Erythroblast (primary cell): ENCODE data around the gene NFATC1.

Source experiments
- GATA1 ChIP-seq: IDR thresholded peaks from 2 replicates; pipeline ENCODE4 v1.6.1; 2011; ENCODE audit warnings: low read depth, mild to moderate bottlenecking, control low read depth, low read length, moderate library complexity
- POLR2A ChIP-seq: IDR thresholded peaks from 2 replicates; pipeline ENCODE4 v1.6.1; 2011; ENCODE audit warnings: mild to moderate bottlenecking, low read length

DNA sequence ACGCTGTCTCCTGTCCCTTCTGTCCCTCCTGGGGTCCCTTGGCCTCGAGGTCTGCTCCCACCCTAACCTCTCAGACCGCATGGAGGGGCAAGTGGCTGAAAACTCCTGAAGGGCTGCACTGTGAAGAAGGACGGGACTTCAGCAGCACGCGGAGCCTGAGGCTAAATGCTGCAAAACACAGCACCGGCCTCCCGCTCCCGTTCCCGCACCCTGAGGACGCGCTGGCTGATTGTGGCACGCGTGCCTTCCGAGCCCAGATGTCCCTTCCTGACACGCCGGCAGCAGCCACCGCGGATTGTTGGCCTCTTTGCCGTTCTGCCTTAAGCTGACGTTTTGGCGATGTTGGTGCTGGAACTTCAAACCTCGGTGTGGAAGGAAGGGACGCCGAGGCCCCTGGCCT lies 158.0 kb downstream of the NFATC1 start:
- no peak for TF ChIP-seq POLR2A
- TF ChIP-seq GATA1 = no peak
